HG03280 (cell line): ENCODE measurements around the gene ARMC2.

ENCODE experiments used
- ATAC-seq: cut with Tn5 transposase; IDR thresholded peaks from one replicate; pipeline ENCODE4 v1.9.1; 2021; ENCODE audit warnings: mild to moderate bottlenecking, moderate library complexity; ENCODE audit not compliant: unreplicated experiment

ARMC2 gene

DNA sequence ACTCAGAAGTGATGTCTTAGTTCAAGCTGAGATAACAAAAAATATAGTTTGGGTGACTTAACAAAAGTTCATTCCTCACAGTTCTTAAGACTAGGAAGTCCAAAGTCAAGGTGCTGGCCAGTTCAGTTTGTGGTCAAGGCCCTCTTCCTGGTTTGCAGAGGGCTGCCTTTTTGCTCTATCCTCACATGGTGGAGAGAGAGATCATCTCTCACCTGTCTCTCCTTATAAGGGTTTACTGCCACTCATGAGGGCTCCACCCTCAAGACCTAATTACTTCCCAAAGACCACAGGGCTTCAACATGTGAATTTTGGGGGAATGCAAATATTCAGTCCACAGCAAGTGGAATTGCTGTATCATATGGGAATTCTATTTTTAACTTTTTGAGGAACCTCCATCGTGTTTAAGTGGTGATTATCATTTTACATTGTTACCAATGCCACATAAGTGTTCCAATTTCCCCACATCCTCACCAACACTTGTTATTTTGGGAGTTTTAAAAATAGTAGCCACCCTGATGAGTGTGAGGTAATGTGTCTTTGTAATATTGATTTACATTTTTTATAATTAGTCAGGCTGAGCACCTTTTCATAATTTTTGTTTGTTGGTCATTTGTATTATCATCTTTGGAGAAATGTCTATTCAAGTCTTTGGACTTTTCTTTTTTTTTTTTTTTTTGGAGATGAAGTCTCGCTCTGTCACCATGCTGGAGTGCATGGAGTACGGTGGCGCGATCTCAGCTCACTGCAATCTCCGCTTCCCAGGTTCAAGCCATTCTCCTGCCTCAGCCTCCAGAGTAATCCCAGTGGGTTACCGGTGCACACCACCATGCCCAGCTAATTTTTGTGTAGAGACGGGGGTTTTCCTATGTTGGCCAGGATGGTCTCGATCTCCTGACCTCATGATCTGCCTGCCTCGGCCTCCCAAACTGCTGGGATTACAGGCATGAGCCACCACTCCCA lies 134.2 kb downstream of the ARMC2 start:
- ATAC-seq = no peak

DNA sequence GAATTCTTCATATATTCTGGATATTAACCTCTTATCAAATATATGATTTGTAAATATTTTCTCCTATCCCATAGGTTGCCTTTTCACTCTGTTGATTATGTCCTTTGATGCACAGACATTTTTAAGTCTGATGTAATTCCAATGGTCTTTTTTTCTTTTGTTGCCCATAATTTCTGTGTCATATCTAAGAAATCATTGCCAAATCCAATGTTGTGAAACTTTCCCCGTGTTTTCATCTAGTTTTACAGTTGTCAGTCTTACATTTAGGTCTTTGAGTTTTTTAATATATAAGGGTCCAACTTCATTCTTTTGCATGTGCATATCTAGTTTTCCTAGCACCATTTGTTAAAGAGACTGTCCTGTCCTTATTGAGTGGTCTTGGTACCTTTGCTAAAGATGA lies 134.9 kb downstream of the ARMC2 start:
- no peak for ATAC-seq

DNA sequence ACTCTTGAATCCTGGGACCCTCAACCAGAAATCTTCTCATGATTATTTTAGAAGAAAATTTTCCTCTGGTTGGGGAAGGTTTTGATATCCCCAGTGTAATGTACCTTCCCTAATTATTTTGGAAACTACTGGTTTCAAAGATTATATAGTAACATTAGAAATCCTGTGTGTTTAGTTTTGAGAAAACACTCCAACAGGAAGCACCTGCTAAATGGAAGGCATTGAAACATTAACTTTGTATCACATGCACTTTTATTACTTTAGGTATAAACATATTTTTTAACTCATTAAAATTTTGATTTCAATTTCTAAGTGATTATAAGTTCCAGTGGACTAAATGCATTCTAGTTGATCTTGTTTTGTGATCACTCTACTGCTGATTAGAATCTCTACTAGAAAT lies 137.1 kb downstream of the ARMC2 start:
- ATAC-seq = no peak

DNA sequence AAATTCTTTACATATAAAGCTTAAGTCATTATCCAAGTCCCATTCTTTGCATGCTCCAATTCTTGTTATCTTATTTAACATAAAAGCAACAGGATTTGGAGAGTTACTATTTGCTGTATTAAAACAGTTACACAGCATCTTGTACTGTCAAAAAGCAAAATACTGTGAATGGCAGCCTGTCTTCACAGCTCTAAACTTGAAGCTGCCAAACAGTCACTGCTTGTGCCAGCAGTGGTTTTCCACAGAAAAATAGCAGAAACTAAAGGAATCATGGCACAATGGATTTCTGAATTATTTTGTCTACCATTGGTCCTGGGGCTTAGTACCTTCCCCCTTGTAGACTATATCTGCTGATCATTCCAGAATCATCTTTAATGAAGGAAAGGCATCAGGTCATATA lies 138.9 kb downstream of the ARMC2 start:
- ATAC-seq = no peak

DNA sequence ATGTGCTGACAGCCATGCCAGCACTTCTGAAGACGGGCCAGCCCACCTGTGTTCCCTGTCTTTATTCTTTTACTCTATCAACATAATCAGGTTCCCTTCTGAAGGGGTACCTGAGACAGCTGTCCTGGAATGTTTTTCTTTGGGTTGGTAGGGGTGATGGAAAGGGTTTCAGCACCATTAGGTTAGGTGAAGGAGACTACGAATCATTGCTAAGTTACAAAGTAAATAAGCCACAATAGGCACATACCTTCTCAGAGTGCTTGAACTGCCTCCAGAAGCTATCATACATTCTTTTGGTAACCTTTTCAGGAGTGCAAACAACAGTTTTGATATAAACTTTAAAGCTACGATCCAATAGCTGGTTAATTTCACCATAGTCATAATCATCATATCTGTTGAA lies 140.1 kb downstream of the ARMC2 start:
- ATAC-seq = no peak

DNA sequence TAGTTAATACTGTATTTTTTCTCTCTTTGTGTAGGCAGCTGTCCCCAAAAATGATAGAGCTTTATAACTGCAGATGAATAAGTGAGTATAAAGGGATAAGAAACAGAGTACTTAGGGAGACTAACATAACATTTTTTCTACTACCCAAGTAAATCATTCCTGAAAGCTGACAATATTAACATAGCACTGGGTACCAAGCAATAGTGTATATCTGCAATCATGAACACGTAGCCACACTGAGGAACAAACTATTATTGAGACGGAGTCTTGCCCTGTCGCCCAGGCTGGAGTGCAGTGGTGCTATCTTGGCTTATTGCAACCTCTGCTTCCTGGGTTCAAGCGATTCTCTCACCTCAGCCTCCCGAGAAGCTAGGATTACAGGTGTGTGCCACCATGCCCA lies 140.5 kb downstream of the ARMC2 start:
- no peak for ATAC-seq

DNA sequence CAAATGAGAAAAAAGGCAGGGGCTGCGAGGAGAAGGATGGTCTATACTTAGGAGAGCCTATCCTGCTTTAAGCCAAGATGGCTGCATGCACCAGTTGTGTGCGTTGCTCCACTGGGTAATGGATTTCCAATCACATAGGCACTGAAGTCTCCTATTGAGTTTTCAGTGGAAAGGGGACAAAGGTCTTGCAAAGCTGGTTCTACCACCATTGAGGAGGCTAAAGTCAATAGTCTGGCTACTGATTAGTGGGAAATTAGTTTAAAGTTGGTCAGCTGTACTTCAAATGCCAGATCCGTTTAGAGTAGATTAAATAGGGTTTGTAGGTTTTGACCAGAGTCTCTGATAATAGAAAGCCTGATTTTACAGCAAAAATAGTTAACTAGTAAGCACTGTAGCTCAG lies 141.5 kb downstream of the ARMC2 start:
- no peak for ATAC-seq

DNA sequence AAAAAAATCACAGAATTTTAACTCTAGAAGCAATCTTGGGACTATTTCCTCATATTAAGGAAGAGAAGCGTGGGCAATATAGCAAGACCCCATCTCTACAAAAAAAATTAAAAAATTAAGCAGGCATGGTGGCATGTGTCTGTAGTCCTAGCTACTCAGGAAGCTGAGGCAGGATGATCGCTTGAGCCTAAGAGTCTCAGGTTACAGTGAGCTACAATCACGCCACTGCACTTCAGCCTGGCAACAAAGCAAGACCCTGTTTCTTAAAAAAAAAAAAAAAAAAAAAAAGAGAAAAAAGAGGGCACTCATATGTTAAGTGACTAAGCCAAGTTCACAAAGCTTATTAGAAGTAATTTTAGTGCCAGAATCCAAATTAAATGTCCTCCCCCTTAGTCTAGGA lies 145.7 kb downstream of the ARMC2 start:
- ATAC-seq = no peak

DNA sequence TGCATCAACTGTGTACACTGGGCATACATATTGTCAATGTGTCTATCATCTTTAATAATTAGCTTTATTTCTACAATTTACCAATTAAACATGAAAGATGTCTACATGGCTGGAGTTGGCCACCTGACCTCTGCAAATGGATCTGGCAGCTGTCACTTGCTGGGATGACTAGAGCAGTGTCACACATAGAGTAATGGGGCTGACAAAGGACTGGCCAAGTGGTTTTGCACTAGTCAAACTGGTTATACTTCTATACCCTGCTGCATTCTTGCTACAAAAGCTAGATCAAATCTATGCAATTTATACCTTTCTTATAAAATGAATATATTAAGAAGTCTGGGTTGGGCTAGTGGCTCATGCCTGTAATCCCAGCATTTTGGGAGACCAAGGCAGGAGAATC lies 147.1 kb downstream of the ARMC2 start:
- ATAC-seq = no peak

DNA sequence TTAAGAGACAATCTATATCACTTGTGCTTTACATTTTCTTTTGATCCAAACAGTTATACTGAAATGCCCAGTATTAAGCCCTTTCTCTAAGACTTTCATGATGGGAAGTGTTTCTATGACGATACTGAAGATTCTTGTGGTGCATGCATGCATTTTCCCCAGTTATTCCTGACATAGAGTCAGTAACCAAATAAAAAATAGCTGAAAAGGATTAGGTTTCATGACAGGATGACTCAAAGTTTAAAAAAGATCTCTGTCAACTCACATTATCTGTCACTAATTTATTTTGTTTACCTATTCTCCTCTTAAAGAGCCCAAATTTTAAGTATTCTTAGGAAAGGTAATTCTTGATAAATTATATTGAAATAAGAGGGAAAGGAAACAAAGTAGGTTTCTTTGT lies 148.0 kb downstream of the ARMC2 start:
- ATAC-seq = no peak

DNA sequence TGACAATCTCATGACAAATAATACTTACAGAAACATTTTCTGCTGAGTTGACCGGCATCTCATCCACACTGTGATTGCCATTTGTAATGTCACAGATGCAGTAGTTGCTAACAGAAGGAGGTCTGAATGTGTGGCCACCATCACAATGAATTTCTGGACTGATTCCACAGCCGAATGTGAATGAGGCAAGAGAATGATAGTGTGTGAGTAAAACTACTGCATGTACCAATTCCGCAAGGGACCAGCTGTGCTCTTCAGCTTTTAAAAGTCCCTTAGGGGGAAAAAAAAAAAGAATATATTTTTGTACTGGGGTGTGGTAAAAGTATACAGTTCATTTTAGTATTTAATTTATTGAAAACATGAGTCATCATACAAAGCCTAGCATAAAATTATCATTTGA lies 150.3 kb downstream of the ARMC2 start:
- ATAC-seq = no peak

DNA sequence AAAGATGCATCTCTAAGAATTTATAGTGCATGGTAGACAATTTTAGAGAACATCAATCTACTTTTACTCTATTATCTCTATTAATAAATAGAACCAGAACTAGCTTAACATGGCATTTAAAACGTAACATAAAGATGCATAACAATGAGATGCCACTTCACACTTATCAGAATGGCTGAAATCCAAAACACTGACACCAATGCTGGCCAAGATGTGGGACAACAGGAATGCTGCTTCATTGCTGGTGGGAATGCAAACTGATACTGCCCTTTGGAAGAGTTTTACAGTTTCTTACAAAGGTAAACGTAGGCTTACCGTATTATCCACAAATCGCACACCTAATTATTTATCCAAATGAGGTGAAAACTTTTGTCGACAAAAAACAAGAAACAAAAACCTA lies 151.2 kb downstream of the ARMC2 start:
- no peak for ATAC-seq

DNA sequence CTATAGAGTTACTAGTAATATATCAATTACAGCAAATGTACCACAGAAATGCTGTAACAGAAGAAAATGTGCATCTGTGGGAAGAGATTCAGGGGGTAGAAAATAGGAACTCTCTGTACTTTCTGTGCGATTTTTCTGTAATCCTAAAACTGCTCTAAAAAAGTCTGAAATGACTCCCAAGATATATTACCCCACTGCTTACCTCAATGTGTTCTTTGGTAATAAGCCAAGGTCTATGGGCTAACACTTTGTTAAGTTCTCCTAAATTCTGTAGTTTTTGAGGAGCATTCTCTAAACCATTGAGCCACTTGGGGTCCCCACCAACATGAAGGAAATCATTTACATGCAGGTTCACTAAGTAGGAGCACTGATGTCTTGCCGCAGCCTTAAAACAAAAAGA lies 152.1 kb downstream of the ARMC2 start:
- ATAC-seq = no peak

DNA sequence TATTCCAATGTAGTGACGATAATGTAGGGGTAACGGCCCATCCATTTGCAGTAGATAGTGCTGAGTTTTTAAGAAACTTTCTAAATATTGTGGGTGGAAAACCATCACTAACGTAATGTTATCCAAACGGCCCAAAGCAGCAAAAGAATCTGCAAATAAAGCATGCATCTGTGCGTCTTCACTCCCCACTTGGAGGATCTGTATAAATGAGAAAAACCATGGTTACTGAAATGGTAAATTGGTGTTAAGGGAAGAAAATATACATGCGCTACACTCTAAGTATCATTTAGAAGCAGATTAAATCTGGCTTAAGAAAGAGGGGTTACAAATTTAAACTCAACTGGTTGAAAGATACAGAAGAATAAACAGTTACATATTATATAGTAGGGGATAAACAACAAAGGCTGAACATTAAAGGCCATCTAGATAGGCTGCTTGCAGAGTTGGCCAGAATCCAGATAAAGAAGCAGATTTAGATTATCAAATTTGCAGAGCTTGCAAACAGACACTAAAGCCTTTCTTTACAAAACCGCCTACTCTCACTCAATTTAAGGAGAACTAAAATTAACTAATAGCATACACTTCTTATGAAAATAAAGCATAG lies 153.2 kb downstream of the ARMC2 start:
- no peak for ATAC-seq

DNA sequence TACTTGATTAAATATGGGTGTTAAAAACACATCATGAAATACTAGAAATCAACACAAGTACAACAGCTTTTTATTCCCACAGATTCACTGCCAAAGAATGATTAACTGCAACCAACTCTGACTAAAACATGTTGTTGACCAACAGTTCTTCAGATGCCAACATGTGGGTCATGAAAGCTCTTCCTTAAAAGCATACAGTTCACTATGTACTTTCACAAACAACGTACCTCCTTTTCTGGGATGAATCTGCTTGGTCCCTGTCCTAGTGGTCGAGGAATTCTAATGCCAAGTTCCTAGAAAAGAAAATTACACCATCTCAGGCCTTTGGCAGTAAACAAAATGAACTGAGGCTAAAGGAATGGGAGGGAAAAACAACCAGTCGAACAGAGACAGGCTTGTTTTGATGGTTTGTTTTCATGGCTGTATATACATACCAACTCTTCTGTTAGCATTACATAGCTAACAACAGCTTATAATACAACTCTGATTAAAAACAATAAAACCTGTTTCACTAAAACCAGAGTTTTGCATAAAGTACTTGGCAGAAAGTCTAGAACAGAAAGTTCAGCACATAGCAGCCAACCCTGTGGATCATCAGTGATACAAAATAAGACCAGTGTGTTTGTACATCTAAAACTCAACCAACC lies 154.0 kb downstream of the ARMC2 start:
- ATAC-seq = no peak

DNA sequence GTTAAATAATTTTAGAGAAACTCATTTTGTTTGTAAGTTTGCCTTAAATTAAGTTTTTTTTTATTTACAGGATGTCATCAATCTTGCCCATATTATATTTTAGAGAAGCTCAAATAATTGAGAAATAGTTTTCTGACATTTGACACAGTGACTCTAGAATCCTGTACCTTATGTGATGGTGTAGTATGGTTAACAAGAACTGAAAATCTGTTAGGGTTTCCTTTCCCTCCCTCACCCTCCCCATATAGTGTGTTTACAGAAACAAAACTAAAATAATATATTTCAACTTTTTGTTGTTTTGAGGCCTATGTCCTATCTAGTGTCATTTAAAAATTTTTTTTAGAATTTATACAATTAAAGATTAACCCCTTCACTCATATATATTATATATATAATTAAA lies 154.7 kb downstream of the ARMC2 start:
- no peak for ATAC-seq

DNA sequence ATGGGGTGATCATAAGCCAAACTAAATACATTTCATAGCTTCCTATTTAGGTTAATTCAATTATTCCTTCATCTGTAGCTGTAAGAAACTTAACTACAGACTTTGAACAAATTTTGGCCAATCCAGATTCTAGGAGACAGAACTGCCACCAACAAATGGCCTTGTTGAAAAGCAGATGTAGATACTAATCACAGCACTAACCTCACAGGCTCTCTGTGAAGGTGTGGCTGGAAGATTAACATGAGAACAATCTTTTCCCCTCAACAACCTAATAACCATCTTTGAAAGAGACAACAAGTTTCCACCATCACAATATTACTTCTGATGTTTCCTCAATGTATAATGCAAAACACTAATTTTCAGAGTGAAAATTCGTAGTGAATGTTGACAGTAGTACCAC lies 158.6 kb downstream of the ARMC2 start:
- no peak for ATAC-seq

DNA sequence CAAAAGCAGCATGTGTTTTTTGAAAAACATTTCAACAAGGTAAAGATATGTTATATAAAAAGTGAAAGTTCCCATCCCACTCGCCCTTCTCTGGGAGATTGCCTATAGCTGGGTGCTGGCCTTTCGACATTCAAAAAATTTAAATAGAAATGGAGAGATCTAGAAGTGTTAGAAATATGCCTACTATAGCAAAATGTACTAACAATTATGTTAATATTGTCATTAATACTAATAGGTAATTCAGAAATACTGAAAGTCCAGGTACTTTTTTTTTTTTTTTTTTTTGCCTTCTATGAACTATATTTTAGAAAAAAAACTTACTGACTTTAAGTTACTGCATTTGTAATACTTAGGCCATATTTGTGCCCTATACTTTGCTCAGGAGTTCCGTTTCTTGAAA lies 159.3 kb downstream of the ARMC2 start:
- ATAC-seq = no peak

DNA sequence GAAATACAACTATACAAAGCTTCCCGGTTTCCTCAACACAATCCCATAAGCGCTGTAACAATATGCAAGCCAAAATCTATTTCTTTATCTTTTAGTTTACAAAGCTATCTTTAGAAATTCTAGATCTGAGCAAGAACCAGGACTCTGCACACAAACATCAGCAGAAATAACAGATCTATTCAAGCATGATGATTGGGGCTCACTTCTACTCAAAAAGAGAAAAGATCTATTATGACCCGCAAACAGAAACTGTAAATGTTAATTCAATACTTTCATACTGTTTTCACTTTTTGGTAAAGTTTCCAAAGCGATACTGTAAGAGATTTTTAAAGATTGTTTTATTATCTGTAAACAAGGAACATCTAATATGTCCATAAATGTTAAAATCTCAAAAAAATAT lies 159.8 kb downstream of the ARMC2 start:
- ATAC-seq = no peak

DNA sequence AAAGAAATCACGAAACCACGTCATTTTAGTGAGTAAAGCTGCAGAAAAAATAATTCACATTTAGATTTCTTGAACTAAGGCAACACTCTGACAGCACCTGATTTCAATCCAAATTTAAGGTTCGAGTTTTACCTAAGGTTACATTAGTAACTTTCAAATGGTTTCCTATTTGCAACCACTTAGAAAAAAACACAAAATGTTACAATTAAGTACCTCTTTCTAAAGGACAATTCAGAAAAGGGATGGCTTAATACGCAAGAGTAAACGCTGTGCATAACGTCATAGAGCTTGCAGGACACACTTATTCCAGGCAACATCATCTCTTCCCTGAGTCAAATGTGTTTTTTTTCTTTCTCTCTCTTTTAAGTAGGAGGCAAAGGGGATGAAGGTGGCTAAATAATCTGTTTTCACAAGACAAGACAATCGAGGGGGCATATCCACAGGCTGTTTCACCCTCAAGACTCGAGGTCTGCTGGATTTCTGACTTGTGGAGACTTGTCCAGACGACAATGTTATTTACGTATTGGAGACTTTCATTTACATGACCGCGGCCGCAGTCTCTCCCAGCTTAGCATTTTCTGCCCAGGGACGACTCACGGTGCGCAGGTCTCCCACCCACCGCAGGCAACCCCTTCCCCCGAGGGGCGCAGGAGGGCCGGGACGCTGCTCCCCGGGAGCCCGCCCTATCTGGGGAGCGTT lies 160.5 kb downstream of the ARMC2 start:
- ATAC-seq = peak; percentile 24

DNA sequence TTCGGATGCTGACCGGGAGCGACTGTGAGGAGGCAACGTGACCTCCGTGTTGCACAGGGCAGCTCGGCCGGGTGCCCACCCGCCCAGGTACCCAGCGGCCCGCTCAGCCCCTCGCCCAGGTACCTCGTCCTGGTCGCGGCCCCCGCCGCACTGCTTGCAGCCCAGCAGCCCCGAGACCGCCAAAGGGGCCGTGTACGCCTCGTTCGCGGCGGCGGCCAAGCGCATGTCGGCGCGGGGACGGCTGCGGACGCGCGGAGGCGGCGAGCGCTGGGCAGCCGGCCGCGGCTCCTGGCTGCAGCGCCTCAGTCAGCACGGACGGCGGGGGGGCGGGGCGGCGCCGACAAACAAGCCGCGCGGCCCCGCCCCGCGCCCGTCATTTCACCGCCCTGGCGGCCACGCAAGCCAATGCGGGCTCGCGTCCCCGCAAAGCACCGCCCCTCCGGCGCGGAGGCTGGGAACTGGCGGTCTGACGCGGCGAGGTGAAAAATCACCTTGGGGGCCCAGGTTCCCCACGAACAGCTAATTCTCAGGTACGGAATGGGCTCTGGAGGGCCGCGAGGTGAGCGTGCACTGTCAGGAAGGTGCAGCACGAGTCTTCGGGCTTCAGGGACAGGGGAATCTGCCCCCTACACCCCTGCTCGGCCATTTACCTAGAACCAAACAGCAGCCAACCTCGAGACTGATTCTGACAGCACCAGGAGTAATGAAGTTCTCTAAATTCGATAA lies 161.2 kb downstream of the ARMC2 start:
- peak; percentile 95 for ATAC-seq
